Spleen (tissue), 11 donors: ENCODE data around the gene CHAD. TPM values are rescaled to one million over a fixed set of nuclear protein-coding genes. Genes with fewer than 3 reads are reported as not detected.
A peak's percentile ranks its signal among the peaks of the same experiment; 100 is the strongest.

ENCODE experiments used
- DNase-seq: peaks from one replicate; pipeline ENCODE4 v3.0.0-alpha.2; 2020
- H3K27ac ChIP-seq, 8 donors: fragments of 200-600 bp; sonication (generic) in 7 of 8; 1 replicate in 4 of 8; 2 replicates in 4 of 8; pipeline versions ENCODE4 v1.5.0 to v1.8.0; 2016 to 2021; ENCODE audit warnings: inconsistent platforms in 4 of 8, mild to moderate bottlenecking in 4 of 8, moderate library complexity in 1 of 8
- H3K27me3 ChIP-seq, 7 donors: fragments of 200-600 bp; sonication (generic) in 6 of 7; replicated peaks in 1 of 7; 1 replicate in 4 of 7; 2 replicates in 3 of 7; pipeline versions ENCODE4 v1.5.0 to v1.8.0; 2016 to 2021; ENCODE audit warnings: inconsistent platforms in 3 of 7, mild to moderate bottlenecking in 1 of 7
- H3K36me3 ChIP-seq, 6 donors: fragments of 200-600 bp; sonication (generic) in 5 of 6; 1 replicate in 4 of 6; 2 replicates in 2 of 6; pipeline versions ENCODE4 v1.5.0 to v1.8.0; 2016 to 2021; ENCODE audit warnings: inconsistent platforms in 2 of 6
- H3K4me1 ChIP-seq, 6 donors: fragments of 200-600 bp; sonication (generic) in 5 of 6; 1 replicate in 3 of 6; 2 replicates in 3 of 6; pipeline versions ENCODE4 v1.5.0 to v1.8.0; 2016 to 2021; ENCODE audit warnings: inconsistent platforms in 3 of 6
- H3K4me3 ChIP-seq, 8 donors: fragments of 200-600 bp; sonication (generic) in 7 of 8; 1 replicate in 4 of 8; 2 replicates in 4 of 8; pipeline versions ENCODE4 v1.5.0 to v1.8.0; 2016 to 2021; ENCODE audit warnings: inconsistent platforms in 4 of 8, mild to moderate bottlenecking in 4 of 8, moderate library complexity in 2 of 8
- H3K9me3 ChIP-seq, 8 donors: fragments of 200-600 bp; sonication (generic) in 7 of 8; 1 replicate in 4 of 8; 2 replicates in 4 of 8; pipeline versions ENCODE4 v1.5.0 to v1.8.0; 2016 to 2021; ENCODE audit warnings: inconsistent platforms in 4 of 8
- CTCF ChIP-seq, 11 experiments: fragments of 200-600 bp in 7 of 11; fragments of 450-650 bp in 4 of 11; sonication (generic) in 4 of 11; IDR thresholded peaks in 8 of 11; conservative IDR thresholded peaks in 3 of 11; 1 replicate in 7 of 11; 2 replicates in 4 of 11; pipeline versions ENCODE4 v1.4.0 to v1.8.0; 2016 to 2021; ENCODE audit warnings: antibody characterized with exemption in 11 of 11, inconsistent platforms in 4 of 11, mild to moderate bottlenecking in 1 of 11
- POLR2A ChIP-seq, 3 donors: fragments of 450-650 bp; IDR thresholded peaks; one replicate each; pipeline ENCODE4 v1.5.1; 2017; ENCODE audit warnings: antibody characterized with exemption in 3 of 3, mild to moderate bottlenecking in 1 of 3
- POLR2AphosphoS5 ChIP-seq, 3 donors: sonication (generic); formaldehyde crosslinking; IDR thresholded peaks; one replicate each; pipeline ENCODE4 v1.5.1; 2017; ENCODE audit warnings: antibody characterized with exemption in 3 of 3
- WGBS, 5 donors: extraction: QIAGEN DNeasy Blood & Tissue Kit in 3 of 5; methylation state at CpG; one replicate each; pipeline versions ENCODE4 v1.1.5 to v1.1.7; 2013 to 2018; 5-methylcytosine and 5-hydroxymethylcytosine counted together
- intact Hi-C: fragments of 100-400 bp; cut with DNase I; formaldehyde crosslinking; loops from one replicate; pipeline ENCODE4 v1.15.0; 2023; ENCODE audit warnings: low total_unique reads
- polyA plus RNA-seq, 3 donors: library from polyadenylated mRNA; stranded (reverse); fragments of 200-250 nt; gene quantifications; one replicate each; pipeline ENCODE4 v1.2.1, GENCODE V29; 2013
- total RNA-seq, 7 donors: library from RNA; depleted of rRNA in 3 of 7; stranded (reverse); fragments of >200 nt in 3 of 7; fragmentation: NEBNext Ultra II Directional in 4 of 7; extraction: Animal tissue kit (Norgen Biotek cat#: 25700) in 4 of 7; gene quantifications; one replicate each; pipeline versions ENCODE4 v1.1.0 to v1.2.1, GENCODE V29; 2016 to 2021
- donor health status: healthy with polysubstance abuse.
- donor health status: DM: no; HTN: no; CAD: no; lungs with moderate emphysema.
- donor health status: DM: no; HTN: no; CAD: no.
- donor health status: Bipolar disorder and iron deficiency.
- donor health status: healthy.
- donor health status: DM: no; HTN: no; CAD: no.
- donor health status: DM: yes; HTN: yes; CAD: no.

CHAD gene
- total and polyA plus RNA-seq, 10 donors = 0.39 TPM; not detected in 9

GRCh38 chr17:50492214-50492613 is 23.5 kb upstream of the CHAD start:
- H3K27ac ChIP-seq = no peak overlapping the region
- no peak overlapping the region for H3K4me3 ChIP-seq
- no peaks in the 10 kb centered on the region for H3K27me3 ChIP-seq
- no peaks in the 10 kb centered on the region for H3K4me1 ChIP-seq
- no peak for DNase-seq
- WGBS, 5 donors = 85 to 93% (median 90%) methylated on average over 6 to 8 of the region's 8 CpGs
- TF ChIP-seq CTCF (IDR thresholded peaks at IDR 0.05 in 8 of 11, conservative IDR thresholded peaks at IDR 0.05 in 3 of 11) (no peak), POLR2AphosphoS5 (IDR thresholded peaks at IDR 0.05) (no peak), POLR2A (IDR thresholded peaks at IDR 0.05) (no peak)
- H3K9me3 ChIP-seq = no peaks in the 10 kb centered on the region
- H3K36me3 ChIP-seq = peaks cover 0 to 8% (median 2%) of the 10 kb centered on the region in 6 donors
- intact Hi-C loops = no loop called here

GRCh38 chr17:50491505-50491904 is 22.8 kb upstream of the CHAD start:
- H3K36me3 ChIP-seq = peaks cover 0 to 15% (median 2%) of the 10 kb centered on the region in 6 donors
- H3K27ac ChIP-seq = no peak overlapping the region
- H3K4me1 ChIP-seq = no peaks in the 10 kb centered on the region
- no peak for DNase-seq
- H3K9me3 ChIP-seq = no peaks in the 10 kb centered on the region
- H3K27me3 ChIP-seq = no peaks in the 10 kb centered on the region
- intact Hi-C loops = no loop called here
- no peak overlapping the region for H3K4me3 ChIP-seq
- no peak for TF ChIP-seq POLR2AphosphoS5 (IDR thresholded peaks at IDR 0.05)
- TF ChIP-seq CTCF (IDR thresholded peaks at IDR 0.05 in 8 of 11, conservative IDR thresholded peaks at IDR 0.05 in 3 of 11) = no peak
- TF ChIP-seq POLR2A (IDR thresholded peaks at IDR 0.05) = no peak
- 44 to 66% (median 51%) methylated on average over 1 of the region's 1 CpG for WGBS, 5 donors

DNA sequence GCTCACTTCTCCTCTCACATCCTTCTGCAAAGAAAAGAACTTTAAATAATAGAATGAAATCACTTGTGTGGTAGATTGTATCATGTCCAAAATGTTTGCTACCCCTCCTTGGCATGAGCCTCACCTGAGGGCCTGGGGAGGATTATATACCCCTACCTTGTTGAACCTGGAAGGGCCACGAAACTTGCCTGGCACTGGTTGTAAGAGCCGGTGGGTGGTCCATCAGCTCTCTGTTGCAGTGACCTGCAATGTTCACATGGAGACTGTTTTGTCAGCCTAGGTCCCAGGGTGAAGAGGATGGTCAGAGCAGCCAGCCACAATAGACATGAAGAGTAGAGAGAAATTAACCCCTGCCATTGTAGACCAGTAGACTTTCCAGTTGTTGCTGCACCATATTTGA is 20.2 kb upstream of the CHAD start:
- WGBS, 5 donors = 80 to 95% (median 93%) methylated on average over 2 of the region's 2 CpGs
- intact Hi-C loops = no loop called here
- no peak for TF ChIP-seq POLR2A (IDR thresholded peaks at IDR 0.05)
- TF ChIP-seq CTCF (IDR thresholded peaks at IDR 0.05 in 8 of 11, conservative IDR thresholded peaks at IDR 0.05 in 3 of 11) = no peak
- no peak for TF ChIP-seq POLR2AphosphoS5 (IDR thresholded peaks at IDR 0.05)
- no peak overlapping the region for H3K4me3 ChIP-seq
- H3K36me3 ChIP-seq = peaks cover 0 to 41% (median 21%) of the 10 kb centered on the region in 6 donors
- DNase-seq = no peak
- no peaks in the 10 kb centered on the region for H3K9me3 ChIP-seq
- H3K27me3 ChIP-seq = no peaks in the 10 kb centered on the region
- H3K27ac ChIP-seq = no peak overlapping the region
- no peaks in the 10 kb centered on the region for H3K4me1 ChIP-seq

GRCh38 chr17:50487213-50488096 is 18.8 kb upstream of the CHAD start:
- H3K36me3 ChIP-seq = peaks cover 0 to 52% (median 29%) of the 10 kb centered on the region in 6 donors
- H3K4me3 ChIP-seq = no peak overlapping the region
- intact Hi-C loops = no loop called here
- peaks cover 0 to 5% (median 4%) of the 10 kb centered on the region in 6 donors for H3K4me1 ChIP-seq
- no peaks in the 10 kb centered on the region for H3K27me3 ChIP-seq
- H3K9me3 ChIP-seq = no peaks in the 10 kb centered on the region
- TF ChIP-seq POLR2AphosphoS5 (IDR thresholded peaks at IDR 0.05) = peak in 1 of 3 donors; percentile 27
- TF ChIP-seq POLR2A (IDR thresholded peaks at IDR 0.05) = no peak
- peak; percentile 57 for DNase-seq
- WGBS, 5 donors = 85 to 91% (median 87%) methylated on average over 8 to 17 of the region's 17 CpGs
- no peak overlapping the region for H3K27ac ChIP-seq
